H1 (cell line): ENCODE measurements around the gene EFHD1. TPM values are rescaled to one million over a fixed set of nuclear protein-coding genes. Genes with fewer than 3 reads are reported as not detected.

Experiments
- CTCF ChIA-PET: fragments of 300-600 bp; sonication (Branson Sonifier 250); formaldehyde crosslinking; loops from one replicate; lab custom pipeline; 2021; ENCODE audit not compliant: partially characterized antibody; lab: Charles Lee
- POLR2A ChIA-PET: fragments of 300-600 bp; sonication (Branson Sonifier 250); formaldehyde crosslinking; loops from one replicate; lab custom pipeline; 2021; ENCODE audit warnings: inconsistent platforms; ENCODE audit not compliant: partially characterized antibody; lab: Charles Lee
- DNase-seq, 2 experiments: peaks; one replicate each; pipeline versions ENCODE4 v3.0.0 to v3.0.0-alpha.2; 2010 to 2022; ENCODE audit warnings: low spot score in 2 of 2, low read depth in 1 of 2, mixed read lengths in 1 of 2
- FAIRE-seq: peaks from 2 replicates; lab custom pipeline; 2011; peaks lifted over from hg19 to GRCh38; lab: Jason Lieb, UNC
- H2AFZ ChIP-seq: 2 replicates; pipeline ENCODE4 v1.8.1; 2012; ENCODE audit warnings: low read length, inconsistent platforms
- H2AK5ac ChIP-seq: 2 replicates; pipeline ENCODE4 v1.6.1; 2013; ENCODE audit warnings: low read depth, low read length
- H2BK120ac ChIP-seq: replicated peaks from 2 replicates; pipeline ENCODE3; 2013; ENCODE audit warnings: low read depth, low read length, inconsistent platforms
- H2BK12ac ChIP-seq: 2 replicates; pipeline ENCODE4 v1.6.1; 2013; ENCODE audit warnings: low read depth, low read length
- H2BK15ac ChIP-seq: 2 replicates; pipeline ENCODE4 v1.6.1; 2013; ENCODE audit warnings: low read length
- H2BK20ac ChIP-seq: 2 replicates; pipeline ENCODE4 v1.6.1; 2013; ENCODE audit warnings: low read length
- H2BK5ac ChIP-seq: 2 replicates; pipeline ENCODE4 v1.6.1; 2013; ENCODE audit warnings: low read depth, low read length
- H3K14ac ChIP-seq: 2 replicates; pipeline ENCODE4 v1.6.1; 2013; ENCODE audit warnings: inconsistent platforms; ENCODE audit not compliant: insufficient read length
- H3K18ac ChIP-seq: 2 replicates; pipeline ENCODE4 v1.6.1; 2013; ENCODE audit warnings: low read length; ENCODE audit errors: extremely low read depth
- H3K23ac ChIP-seq: 2 replicates; pipeline ENCODE4 v1.6.1; 2013; ENCODE audit warnings: inconsistent platforms; ENCODE audit not compliant: insufficient read length
- H3K23me2 ChIP-seq: 2 replicates; pipeline ENCODE4 v1.6.1; 2013; ENCODE audit warnings: low read depth, low read length
- H3K27ac ChIP-seq: 2 replicates; pipeline ENCODE4 v1.6.1; 2011; ENCODE audit warnings: low read depth, low read length, inconsistent platforms
- H3K27me3 ChIP-seq, 4 experiments: replicated peaks in 1 of 4; 1 replicate in 1 of 4; 2 replicates in 3 of 4; pipeline versions ENCODE4 v1.6.1 to v1.8.1; 2011 to 2013; ENCODE audit warnings: low read length in 3 of 4, mild to moderate bottlenecking in 3 of 4, inconsistent platforms in 2 of 4, mixed read lengths in 2 of 4, moderate library complexity in 1 of 4; ENCODE audit not compliant: control insufficient read depth in 3 of 4, insufficient read depth in 3 of 4; ENCODE audit errors: extremely low read depth in 1 of 4
- H3K36me3 ChIP-seq, 4 experiments: 2 replicates each; pipeline versions ENCODE4 v1.6.1 to v1.8.1; 2011 to 2013; ENCODE audit warnings: mild to moderate bottlenecking in 4 of 4, low read length in 3 of 4, moderate library complexity in 2 of 4, control low read depth in 1 of 4, inconsistent platforms in 1 of 4; ENCODE audit not compliant: insufficient read depth in 4 of 4, control insufficient read depth in 2 of 4
- H3K4ac ChIP-seq: replicated peaks from 2 replicates; pipeline ENCODE3; 2013; ENCODE audit warnings: low read length, low read depth, mixed read lengths, inconsistent platforms; ENCODE audit not compliant: insufficient read length
- H3K4me1 ChIP-seq, 4 experiments: replicated peaks in 1 of 4; 1 replicate in 1 of 4; 2 replicates in 3 of 4; pipeline versions ENCODE4 v1.6.1 to v1.8.1; 2011 to 2013; ENCODE audit warnings: low read length in 3 of 4, inconsistent platforms in 2 of 4, mixed read lengths in 1 of 4; ENCODE audit not compliant: insufficient read depth in 4 of 4, control insufficient read depth in 3 of 4
- H3K4me2 ChIP-seq, 2 experiments: 2 replicates each; pipeline versions ENCODE4 v1.6.1 to v1.8.1; 2011 to 2013; ENCODE audit warnings: low read depth in 2 of 2, low read length in 2 of 2, control low read depth in 1 of 2, inconsistent platforms in 1 of 2, mild to moderate bottlenecking in 1 of 2; ENCODE audit not compliant: insufficient read depth in 1 of 2
- H3K4me3 ChIP-seq, 4 experiments: fragments of 200-600, 300-600 bp in 1 of 4; sonication (generic), shearing (Covaris generic), sonication (Bioruptor Twin) in 1 of 4; 2 replicates each; pipeline versions ENCODE4 v1.5.1 to v1.8.1; 2011 to 2016; ENCODE audit warnings: low read length in 4 of 4, low read depth in 3 of 4, control low read depth in 2 of 4, inconsistent platforms in 2 of 4, mild to moderate bottlenecking in 2 of 4, mixed read lengths in 1 of 4, moderate library complexity in 1 of 4; ENCODE audit not compliant: insufficient read depth in 2 of 4; ENCODE audit errors: extremely low read depth in 1 of 4
- H3K56ac ChIP-seq: replicated peaks from 2 replicates; pipeline ENCODE3; 2013; ENCODE audit warnings: low read depth, mild to moderate bottlenecking, mixed read lengths, low read length, inconsistent platforms; ENCODE audit not compliant: insufficient read length
- H3K79me1 ChIP-seq: 2 replicates; pipeline ENCODE4 v1.6.1; 2013; ENCODE audit warnings: low read depth, low read length, control low read depth
- H3K79me2 ChIP-seq, 2 experiments: 2 replicates each; pipeline versions ENCODE4 v1.6.1 to v1.8.1; 2012 to 2013; ENCODE audit warnings: low read length in 2 of 2, mild to moderate bottlenecking in 2 of 2, inconsistent platforms in 1 of 2; ENCODE audit not compliant: insufficient read depth in 2 of 2, control insufficient read depth in 1 of 2
- H3K9ac ChIP-seq, 4 experiments: replicated peaks in 1 of 4; 1 replicate in 1 of 4; 2 replicates in 3 of 4; pipeline versions ENCODE4 v1.6.1 to v1.8.1; 2011 to 2013; ENCODE audit warnings: low read depth in 3 of 4, low read length in 3 of 4, control low read depth in 2 of 4, mild to moderate bottlenecking in 2 of 4, moderate library complexity in 2 of 4, inconsistent platforms in 1 of 4; ENCODE audit errors: extremely low read depth in 1 of 4
- H3K9me3 ChIP-seq, 2 experiments: 2 replicates each; pipeline versions ENCODE4 v1.6.1 to v1.8.1; 2012 to 2013; ENCODE audit warnings: mild to moderate bottlenecking in 2 of 2, moderate library complexity in 2 of 2, control low read depth in 1 of 2, inconsistent platforms in 1 of 2, low read depth in 1 of 2, low read length in 1 of 2, mixed read lengths in 1 of 2; ENCODE audit not compliant: insufficient read depth in 2 of 2
- H4K20me1 ChIP-seq, 2 experiments: replicated peaks in 1 of 2; 2 replicates each; pipeline versions ENCODE3 to v1.8.1; 2011 to 2013; ENCODE audit warnings: inconsistent platforms in 2 of 2, low read length in 2 of 2, mild to moderate bottlenecking in 1 of 2; ENCODE audit not compliant: insufficient read depth in 2 of 2, control insufficient read depth in 1 of 2
- H4K5ac ChIP-seq: 2 replicates; pipeline ENCODE4 v1.6.1; 2013; ENCODE audit warnings: low read length, low read depth, mixed read lengths, inconsistent platforms; ENCODE audit not compliant: insufficient read length
- H4K8ac ChIP-seq: 2 replicates; pipeline ENCODE4 v1.8.0; 2013; ENCODE audit warnings: mild to moderate bottlenecking, moderate library complexity, low read length, inconsistent platforms; ENCODE audit not compliant: insufficient read depth; ENCODE audit errors: extremely low read depth
- H4K91ac ChIP-seq: replicated peaks from 2 replicates; pipeline ENCODE3; 2013; ENCODE audit warnings: low read length, mixed read lengths, inconsistent platforms; ENCODE audit not compliant: insufficient read length
- EP300 ChIP-seq, 2 experiments: IDR thresholded peaks; 1 replicate in 1 of 2; 2 replicates in 1 of 2; pipeline ENCODE4 v1.6.1; 2011 to 2012; ENCODE audit warnings: low read depth in 2 of 2, low read length in 2 of 2, mild to moderate bottlenecking in 2 of 2, borderline replicate concordance in 1 of 2, inconsistent platforms in 1 of 2, moderate library complexity in 1 of 2
- SP4 ChIP-seq: IDR thresholded peaks from 2 replicates; pipeline ENCODE4 v1.6.1; 2012; ENCODE audit warnings: low read length, inconsistent platforms
- WGBS, 2 experiments: shearing (Covaris generic) in 1 of 2; methylation state at CpG; one replicate each; pipeline versions ENCODE4 v1.1.6 to v1.1.7; 2013 to 2015; ENCODE audit warnings: low lambda C conversion rate in 2 of 2, mixed read lengths in 2 of 2, inconsistent platforms in 1 of 2, low coverage in 1 of 2, missing lambda C conversion rate in 1 of 2; ENCODE audit not compliant: insufficient replicate concordance in 2 of 2, insufficient coverage in 1 of 2, insufficient read length in 1 of 2; ENCODE audit errors: extremely low coverage in 1 of 2, missing lambda C conversion rate in 1 of 2; 5-methylcytosine and 5-hydroxymethylcytosine counted together
- polyA plus RNA-seq, 7 experiments: library from polyadenylated mRNA; depleted of rRNA in 3 of 7; stranded (reverse) in 5 of 7; unstranded in 2 of 7; fragments of >200 nt in 5 of 7; fragments of 200-250 nt in 2 of 7; gene quantifications; 1 replicate in 5 of 7; 2 replicates in 1 of 7; 4 replicates in 1 of 7; pipeline versions ENCODE4 v1.2.1 to v1.2.3, GENCODE V29; 2011 to 2013; ENCODE audit warnings: missing spikeins in 2 of 7, mixed read lengths in 2 of 7
- total RNA-seq: library from RNA; stranded (reverse); fragmentation: NEBNext Ultra II Directional; extraction: Animal tissue kit (Norgen Biotek cat#: 25700); gene quantifications from 2 replicates; pipeline ENCODE4 v1.2.1, GENCODE V29; 2021

Gene EFHD1
- total and polyA plus RNA-seq, 2 of the 8 experiments (the other 6 are each of a cell fraction or from before 2014, with no cell fraction given) = 3.4 to 4.5 TPM

DNA sequence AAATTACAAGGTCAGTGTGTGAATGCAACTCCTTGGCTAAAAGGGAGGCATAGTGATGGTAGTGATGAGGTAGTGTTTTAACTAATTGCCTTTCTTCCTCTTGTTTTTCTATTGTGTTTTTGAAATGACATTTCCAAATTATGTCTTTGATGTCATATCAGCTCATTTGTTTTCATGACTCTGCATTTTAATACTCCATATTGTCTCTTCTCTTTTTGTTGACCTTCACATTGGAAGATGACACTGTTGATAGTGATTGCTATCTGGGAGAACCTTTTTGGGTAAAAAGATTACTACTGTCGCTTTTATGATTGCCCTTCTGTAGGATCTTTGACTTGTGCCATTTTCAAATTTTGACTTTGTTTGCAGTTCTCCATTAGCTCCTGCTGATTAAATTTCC is 66.8 kb downstream of the EFHD1 start:
- H3K9ac ChIP-seq = peak overlapping the region in 1 of 4 experiments; percentile 41; a peak in 1 of 7 replicates
- H4K91ac ChIP-seq = no peak overlapping the region
- H2BK12ac ChIP-seq = no peak overlapping the region
- POLR2A ChIA-PET = interaction anchor here (0.7 kb wide), 1 partner anchor 10 kb away, joined by 3 read pairs; no protein-coding TSS in a partner anchor
- H2BK120ac ChIP-seq = no peak overlapping the region
- no peak overlapping the region for H2BK15ac ChIP-seq
- H3K79me1 ChIP-seq = peaks cover 4% of the 10 kb centered on the region
- H4K5ac ChIP-seq = no peak overlapping the region
- H4K20me1 ChIP-seq = peaks cover 0 to 7% of the 10 kb centered on the region in 2 experiments
- no peak overlapping the region; a peak in 1 of 4 replicates for H3K4me2 ChIP-seq
- no peak for FAIRE-seq
- H2BK5ac ChIP-seq = no peak overlapping the region
- 89% methylated on average over 1 of the region's 1 CpG; no CpG with 5 or more reads in 1 of the 2 experiments for WGBS, 2 experiments
- no peak overlapping the region for H3K18ac ChIP-seq
- H3K23ac ChIP-seq = no peak overlapping the region
- peaks cover 4 to 7% (median 4%) of the 10 kb centered on the region in 4 experiments; a peak in 5 of 8 replicates for H3K36me3 ChIP-seq
- H3K4me3 ChIP-seq = no peak overlapping the region
- H2AFZ ChIP-seq = no peak overlapping the region
- no peak overlapping the region for H2AK5ac ChIP-seq
- H4K8ac ChIP-seq = no peak overlapping the region
- H3K9me3 ChIP-seq = no peaks in the 10 kb centered on the region
- H3K14ac ChIP-seq = no peak overlapping the region
- H3K27ac ChIP-seq = no peak overlapping the region
- peaks cover 0 to 8% (median 3%) of the 10 kb centered on the region in 4 experiments; a peak in 4 of 7 replicates for H3K4me1 ChIP-seq
- peaks cover 4% of the 10 kb centered on the region for H3K23me2 ChIP-seq
- no peak overlapping the region for H3K4ac ChIP-seq
- no peak for DNase-seq
- peaks cover 0 to 2% (median 0%) of the 10 kb centered on the region in 4 experiments; a peak in 1 of 7 replicates for H3K27me3 ChIP-seq
- peaks cover 24 to 72% of the 10 kb centered on the region in 2 experiments for H3K79me2 ChIP-seq
- H2BK20ac ChIP-seq = no peak overlapping the region
- H3K56ac ChIP-seq = no peak overlapping the region
- CTCF ChIA-PET = interaction anchor here (0.6 kb wide), 1 partner anchor 74 kb away, joined by 4 read pairs; no protein-coding TSS in a partner anchor
- TF ChIP-seq EP300 (IDR thresholded peaks at IDR 0.05; ENCODE audit: borderline replicate concordance in 1 of 2, low read depth in 2 of 2, low read length in 2 of 2) (no peak), SP4 (no peak)
